Sigmoid colon (tissue), 3 donors: ENCODE results near the gene USP40.

Experiments used
- CTCF ChIP-seq, 4 experiments: fragments of 450-650 bp in 3 of 4; fragments of 200-600 bp in 1 of 4; IDR thresholded peaks; one replicate each; pipeline ENCODE4 v1.5.1; 2016 to 2019; ENCODE audit warnings: antibody characterized with exemption in 4 of 4, mild to moderate bottlenecking in 3 of 4, moderate library complexity in 2 of 4
- POLR2A ChIP-seq, 2 donors: fragments of 450-650 bp; IDR thresholded peaks; one replicate each; pipeline ENCODE4 v1.6.1; 2016; ENCODE audit warnings: antibody characterized with exemption in 2 of 2, mild to moderate bottlenecking in 2 of 2, moderate library complexity in 2 of 2

- TF ChIP-seq CTCF (IDR thresholded peaks at IDR 0.05) (no peak), POLR2A (IDR thresholded peaks at IDR 0.05) (no peak)
Measured at GRCh38 chr2:233447506-233448219, 118.9 kb downstream of the USP40 start.
